Activated naive CD8-positive, alpha-beta T cell treated with anti-CD3 and anti-CD28 coated beads, Interleukin-2, amount 10 ng/mL, durations not matched to agents 7 days and 5 days (primary cell): ENCODE results near the gene RITA1. TPM values are rescaled to one million over a fixed set of nuclear protein-coding genes. Genes with fewer than 3 reads are reported as not detected.

ENCODE experiments used
- ATAC-seq: fragments of 150-1000 bp; cut with Tn5 transposase; one replicate; pipeline ENCODE4 v1.10.0; 2021; ENCODE audit warnings: low read depth, moderate library complexity
- POLR2A ChIA-PET: fragments of 350-600 bp; sonication (Branson Sonifier 250); formaldehyde crosslinking; loops from one replicate; lab custom pipeline; 2021; ENCODE audit warnings: antibody characterized with exemption; lab: Charles Lee
- DNase-seq: peaks from one replicate; pipeline ENCODE4 v3.0.0; 2021
- H3K27ac Mint-ChIP-seq: one replicate; pipeline ENCODE4 v1.8.0; 2022; ENCODE audit warnings: mild to moderate bottlenecking, mixed read lengths
- H3K27me3 Mint-ChIP-seq: one replicate; pipeline ENCODE4 v1.8.0; 2022; ENCODE audit warnings: mild to moderate bottlenecking, moderate library complexity, mixed read lengths
- H3K36me3 Mint-ChIP-seq: one replicate; pipeline ENCODE4 v1.8.0; 2021; ENCODE audit warnings: mild to moderate bottlenecking, mixed read lengths
- H3K4me1 Mint-ChIP-seq: one replicate; pipeline ENCODE4 v1.8.0; 2021; ENCODE audit warnings: mixed read lengths
- H3K4me3 Mint-ChIP-seq: one replicate; pipeline ENCODE4 v1.8.0; 2022; ENCODE audit warnings: mild to moderate bottlenecking, moderate library complexity, mixed read lengths
- H3K9me3 Mint-ChIP-seq: one replicate; pipeline ENCODE4 v1.8.0; 2021; ENCODE audit warnings: mixed read lengths
- total RNA-seq, 2 experiments: library from RNA; stranded (reverse); gene quantifications; one replicate each; pipeline ENCODE4 v1.2.3, GENCODE V29; 2021

Gene RITA1
- total RNA-seq, 2 experiments from 2014 or later, result 18.5 to 21.5 TPM

DNA sequence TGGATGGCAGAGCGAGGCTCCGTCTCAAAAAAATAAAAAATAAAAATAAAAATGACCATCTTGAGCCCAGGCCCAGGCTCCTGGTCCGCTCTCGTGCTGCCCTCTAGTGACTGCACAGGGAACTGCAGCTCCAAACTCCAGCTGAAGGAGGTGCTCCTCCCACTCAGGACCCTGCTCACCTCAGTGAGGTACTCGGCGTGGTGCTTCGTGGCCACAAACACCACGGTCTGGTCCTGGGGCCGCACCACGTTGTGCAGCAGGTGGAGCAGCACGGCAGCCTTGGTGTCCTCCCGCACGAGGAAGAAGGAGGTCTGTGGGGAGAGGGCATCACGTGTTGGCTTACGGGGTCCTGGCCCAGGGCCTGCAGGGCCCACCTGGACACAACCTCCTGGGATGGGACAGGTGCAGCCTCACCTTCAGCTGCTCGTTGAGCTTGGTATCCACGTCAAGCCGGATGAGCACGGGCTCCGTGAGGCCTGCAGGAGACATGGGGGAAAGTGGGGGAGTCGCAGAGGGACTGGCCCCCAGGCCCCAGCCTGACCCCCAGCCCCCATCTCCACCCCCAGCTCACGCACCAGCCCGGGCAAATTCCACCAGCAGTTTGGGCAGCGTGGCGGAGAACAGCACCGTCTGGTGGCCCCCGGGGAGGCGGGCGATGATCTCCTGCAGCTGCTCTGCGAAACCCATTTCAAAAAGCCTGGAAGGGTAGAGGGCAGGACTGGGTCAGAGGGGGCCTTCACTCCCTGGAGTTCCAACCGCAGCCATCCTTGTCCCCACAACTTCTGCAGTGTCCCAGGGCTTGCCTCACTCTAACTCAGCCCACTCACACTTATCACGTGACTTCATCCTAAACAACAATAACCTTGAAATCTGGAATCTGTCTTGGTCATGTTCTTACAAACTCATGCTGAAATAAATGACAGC, 10.8 kb upstream of the RITA1 start:
- Mint-ChIP-seq H3K9me3 (no peaks in the 10 kb centered on the region), H3K27ac (no peak overlapping the region), H3K36me3 (peaks cover 39% of the 10 kb centered on the region), H3K4me1 (no peaks in the 10 kb centered on the region), H3K27me3 (no peaks in the 10 kb centered on the region), H3K4me3 (no peak overlapping the region)
- POLR2A ChIA-PET, result interaction anchor here (0.6 kb wide), 1 partner anchor 146 kb away, joined by 3 read pairs; no protein-coding TSS in a partner anchor
- peak; percentile 82 for DNase-seq
- ATAC-seq, result peak; percentile 74

DNA sequence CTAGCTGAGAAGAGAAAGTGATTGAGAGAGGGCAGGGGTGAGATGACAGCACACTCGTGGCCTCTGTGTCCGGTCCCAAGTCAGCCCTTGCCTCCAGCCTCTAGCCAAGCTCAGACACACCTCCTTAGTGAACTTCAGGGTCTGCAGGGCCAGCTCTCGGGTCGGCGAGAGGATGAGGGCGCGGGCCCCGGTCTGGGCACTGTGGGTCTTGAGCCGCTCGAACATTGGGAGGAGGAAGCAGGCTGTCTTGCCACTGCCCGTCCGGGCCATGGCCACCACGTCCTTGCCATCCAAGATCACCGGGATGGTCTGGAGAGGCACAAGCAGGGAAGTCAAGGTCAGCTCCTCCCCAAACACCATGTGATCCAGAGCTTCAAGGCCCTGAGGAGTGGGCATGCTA, 6.5 kb upstream of the RITA1 start:
- Mint-ChIP-seq H3K36me3 (peaks cover 35% of the 10 kb centered on the region), H3K27me3 (no peaks in the 10 kb centered on the region), H3K9me3 (no peaks in the 10 kb centered on the region), H3K4me3 (no peak overlapping the region), H3K4me1 (peaks cover 4% of the 10 kb centered on the region), H3K27ac (no peak overlapping the region)
- DNase-seq (no peak), ATAC-seq (no peak)
- POLR2A ChIA-PET, result no interaction called here

DNA sequence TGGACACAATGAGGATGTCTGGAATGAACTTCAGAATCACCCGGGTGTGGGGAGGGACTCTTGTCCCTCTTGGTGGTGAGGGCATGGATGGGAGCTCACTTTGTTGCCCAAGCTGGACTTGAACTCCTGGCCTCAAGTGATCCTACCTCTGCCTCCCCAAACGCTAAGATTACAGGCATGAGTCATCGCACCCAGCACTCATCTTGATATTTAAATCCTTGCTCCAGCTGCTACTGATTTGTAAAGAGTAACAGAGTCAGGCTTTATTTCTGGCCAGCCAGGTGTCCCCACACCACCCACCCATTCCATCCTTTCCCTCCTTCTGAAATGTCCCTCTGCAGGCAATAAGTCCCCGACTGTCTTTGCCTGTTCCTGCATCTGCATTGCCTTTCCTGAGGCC, 5.2 kb upstream of the RITA1 start:
- Mint-ChIP-seq H3K36me3 (peaks cover 31% of the 10 kb centered on the region), H3K4me3 (no peak overlapping the region)

DNA sequence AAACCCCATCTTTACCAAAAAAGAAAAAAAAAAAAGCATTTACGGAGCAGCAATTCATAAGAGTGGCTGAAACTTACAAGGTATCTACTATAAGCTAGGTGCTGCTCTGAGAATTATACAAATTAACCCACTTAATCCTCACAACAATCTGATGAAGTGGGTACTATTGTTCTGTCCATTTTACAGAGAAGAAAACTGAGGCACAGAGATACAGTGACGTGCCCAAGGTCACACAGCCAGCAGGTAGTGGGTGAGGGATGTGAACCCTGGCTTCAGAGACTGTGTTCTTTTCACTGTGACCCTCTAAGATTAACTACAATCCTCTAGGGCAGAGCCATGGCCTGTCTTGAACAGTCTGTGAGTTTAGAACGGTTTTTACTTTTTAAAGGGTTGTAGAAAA, 3.5 kb upstream of the RITA1 start:
- Mint-ChIP-seq H3K27ac (no peak overlapping the region), H3K36me3 (peaks cover 29% of the 10 kb centered on the region), H3K27me3 (no peaks in the 10 kb centered on the region), H3K4me1 (peaks cover 14% of the 10 kb centered on the region), H3K9me3 (no peaks in the 10 kb centered on the region), H3K4me3 (no peak overlapping the region)
- ATAC-seq, result no peak
- DNase-seq, result no peak
- POLR2A ChIA-PET, result interaction anchor here (1.0 kb wide), 1 partner anchor 222 kb away, joined by 3 read pairs; no protein-coding TSS in a partner anchor

More for the DNA sequence above, 5.2 kb upstream of the RITA1 start:
- H3K27me3 Mint-ChIP-seq, result no peaks in the 10 kb centered on the region
- no peak for DNase-seq
- peaks cover 4% of the 10 kb centered on the region for H3K4me1 Mint-ChIP-seq
- H3K27ac Mint-ChIP-seq, result no peak overlapping the region
- no peaks in the 10 kb centered on the region for H3K9me3 Mint-ChIP-seq
- POLR2A ChIA-PET, result no interaction called here
- ATAC-seq, result no peak

DNA sequence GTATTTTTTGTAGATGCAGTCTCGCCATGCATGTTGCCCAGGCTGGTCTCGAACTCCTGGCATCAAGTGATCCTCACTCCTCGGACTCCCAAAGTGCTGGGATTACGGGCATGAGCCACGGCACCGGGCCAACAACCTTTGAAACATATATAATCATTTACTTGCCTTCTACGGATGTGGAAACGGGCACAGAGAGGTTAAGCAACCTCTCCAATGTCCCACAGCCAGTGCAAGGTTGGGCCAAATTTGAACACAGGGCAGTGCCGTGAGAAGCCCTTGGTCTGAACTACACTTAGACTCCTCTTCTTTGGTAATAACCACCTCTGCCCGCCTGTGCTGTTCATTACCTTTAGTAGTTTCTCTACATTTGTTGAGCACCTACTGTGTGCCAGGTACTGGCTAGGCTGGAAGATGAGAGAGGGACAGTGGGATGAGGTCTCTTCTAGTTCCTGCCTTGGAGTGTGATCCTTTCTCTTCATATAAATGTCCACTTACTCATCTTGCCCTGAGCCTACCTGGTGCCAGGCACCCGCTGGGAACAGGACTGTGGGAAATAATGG, 2.4 kb upstream of the RITA1 start:
- DNase-seq, result no peak
- Mint-ChIP-seq H3K4me3 (no peak overlapping the region), H3K27me3 (no peaks in the 10 kb centered on the region), H3K27ac (peak overlapping the region; percentile 58), H3K9me3 (no peaks in the 10 kb centered on the region), H3K36me3 (peaks cover 21% of the 10 kb centered on the region), H3K4me1 (peaks cover 19% of the 10 kb centered on the region)
- POLR2A ChIA-PET, result interaction anchor here (1.0 kb wide), 1 partner anchor 223 kb away, joined by 3 read pairs; no protein-coding TSS in a partner anchor
- ATAC-seq, result no peak

DNA sequence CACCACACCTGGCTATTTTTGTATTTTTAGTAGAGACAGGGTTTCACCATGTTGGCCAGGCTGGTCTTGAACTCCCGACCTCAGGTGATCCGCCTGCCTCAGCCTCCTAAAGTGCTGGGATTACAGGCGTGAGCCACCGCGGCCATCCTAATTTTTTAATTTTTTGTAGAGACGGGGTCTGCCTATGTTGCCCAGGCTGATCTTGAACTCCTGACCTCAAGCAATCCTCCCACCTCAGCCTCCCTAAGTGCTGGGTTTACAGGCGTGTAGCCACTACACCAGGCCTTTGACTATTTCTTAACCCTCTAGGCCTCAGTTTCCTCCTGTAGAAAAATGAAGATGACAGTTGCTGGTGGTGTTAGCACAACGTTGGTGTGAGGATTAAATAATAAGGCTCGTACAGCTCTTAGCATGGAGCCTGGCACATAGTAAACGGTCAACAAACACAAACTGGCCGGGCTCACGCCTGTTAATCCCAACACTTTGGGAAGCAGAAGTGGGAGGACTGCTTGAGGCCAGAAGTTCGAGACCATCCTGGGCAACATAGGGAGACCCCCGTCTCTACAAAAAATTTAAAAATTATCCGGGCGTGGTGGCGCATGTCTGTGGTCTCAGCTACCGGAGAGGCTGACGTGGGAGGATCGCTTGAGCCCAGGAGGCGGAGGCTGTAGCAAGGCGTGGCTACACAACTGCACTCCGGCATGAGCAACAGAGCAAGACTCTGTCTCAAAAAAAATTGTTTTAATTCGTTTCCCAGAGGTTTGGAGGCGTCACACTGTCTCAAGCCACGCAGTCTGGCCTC, 1.2 kb upstream of the RITA1 start:
- peaks cover 18% of the 10 kb centered on the region for H3K36me3 Mint-ChIP-seq
- peak overlapping the region; percentile 89 for H3K4me3 Mint-ChIP-seq
- POLR2A ChIA-PET, result interaction anchor here (0.7 to 2.5 kb wide), 3 partner anchors 38 to 151 kb away, joined by 3 to 16 read pairs (median 5); partner anchors contain the start of genes SLC8B1 and TPCN1
- peaks cover 22% of the 10 kb centered on the region for H3K4me1 Mint-ChIP-seq
- H3K27ac Mint-ChIP-seq, result peak overlapping the region; percentile 92
- H3K9me3 Mint-ChIP-seq, result no peaks in the 10 kb centered on the region
- H3K27me3 Mint-ChIP-seq, result no peaks in the 10 kb centered on the region
- no peak for DNase-seq
- ATAC-seq, result peak; percentile 70

DNA sequence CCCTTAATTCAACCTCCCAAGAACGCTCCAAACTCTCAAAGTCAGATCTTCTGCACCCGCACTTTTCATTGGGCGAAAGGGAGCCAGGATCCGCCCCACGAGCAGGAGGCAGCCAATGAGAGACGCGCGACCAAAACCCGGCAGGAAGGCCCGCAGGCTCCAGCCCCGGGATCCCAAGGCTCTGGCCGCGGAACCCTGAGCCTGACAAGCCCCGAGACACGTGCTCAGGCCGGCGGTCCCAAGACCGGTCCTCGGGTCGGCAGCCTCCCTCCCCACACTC, 681 bp upstream of the RITA1 start:
- ATAC-seq (peak; percentile 87), DNase-seq (no peak)
- peaks cover 22% of the 10 kb centered on the region for H3K4me1 Mint-ChIP-seq
- H3K36me3 Mint-ChIP-seq, result peaks cover 19% of the 10 kb centered on the region
- H3K27me3 Mint-ChIP-seq, result no peaks in the 10 kb centered on the region
- H3K27ac Mint-ChIP-seq, result peak overlapping the region; percentile 92
- POLR2A ChIA-PET, result interaction anchor here (0.6 to 2.5 kb wide), 6 partner anchors 11 to 123 kb away, joined by 3 to 16 read pairs (median 4); partner anchors contain the start of gene TPCN1
- H3K9me3 Mint-ChIP-seq, result no peaks in the 10 kb centered on the region
- H3K4me3 Mint-ChIP-seq, result peak overlapping the region; percentile 89

DNA sequence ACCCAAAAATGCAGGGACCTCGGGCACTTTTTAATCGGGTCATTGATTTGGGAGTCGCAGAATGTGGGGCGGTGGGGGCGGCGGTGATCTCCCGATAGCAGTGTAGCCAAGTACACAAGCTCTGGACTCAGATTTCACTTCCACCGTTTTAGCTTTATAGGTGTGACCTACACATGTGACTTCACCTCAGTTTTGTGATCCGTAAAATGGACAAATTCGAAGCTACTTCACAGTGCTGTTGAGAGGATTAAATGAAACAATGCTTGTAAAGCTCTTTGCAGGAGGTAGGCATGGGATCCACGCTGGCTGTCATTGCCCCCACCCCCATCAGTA, 478 bp downstream of the RITA1 start:
- DNase-seq, result no peak
- H3K4me1 Mint-ChIP-seq, result peaks cover 24% of the 10 kb centered on the region
- POLR2A ChIA-PET, result interaction anchor here (0.6 to 2.5 kb wide), 8 partner anchors 9 to 236 kb away, joined by 3 to 16 read pairs (median 4); partner anchors contain the start of genes SDSL and TPCN1

DNA sequence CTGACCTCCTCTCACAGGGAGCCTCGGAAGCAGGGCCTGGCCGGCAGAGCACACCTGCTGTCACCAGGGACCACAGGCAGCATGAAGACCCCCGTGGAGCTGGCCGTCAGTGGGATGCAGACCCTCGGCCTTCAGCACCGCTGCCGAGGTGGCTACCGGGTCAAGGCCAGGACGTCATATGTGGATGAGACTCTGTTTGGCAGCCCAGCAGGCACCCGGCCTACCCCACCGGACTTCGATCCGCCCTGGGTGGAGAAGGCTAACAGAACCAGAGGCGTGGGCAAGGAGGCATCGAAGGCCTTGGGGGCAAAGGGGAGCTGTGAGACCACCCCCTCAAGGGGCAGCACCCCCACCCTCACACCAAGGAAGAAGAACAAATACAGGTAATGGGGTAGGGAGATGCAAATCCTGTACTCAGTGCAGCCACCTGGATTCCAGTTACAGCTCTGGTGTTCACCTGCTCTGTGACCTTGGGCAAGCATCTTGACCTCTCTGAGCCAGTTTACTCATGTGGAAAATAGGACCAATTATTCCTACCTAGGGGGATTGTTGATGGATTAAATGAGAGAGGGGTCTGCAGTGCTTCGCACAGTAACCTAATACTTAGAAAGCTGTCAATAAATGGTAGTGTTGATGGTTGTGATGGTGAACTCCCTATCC, 1.3 kb downstream of the RITA1 start:
- DNase-seq, result no peak
- Mint-ChIP-seq H3K27ac (peak overlapping the region; percentile 92), H3K9me3 (no peaks in the 10 kb centered on the region), H3K4me1 (peaks cover 24% of the 10 kb centered on the region), H3K27me3 (no peaks in the 10 kb centered on the region), H3K36me3 (peaks cover 14% of the 10 kb centered on the region), H3K4me3 (peak overlapping the region; percentile 89)
- POLR2A ChIA-PET, result interaction anchor here (0.7 to 2.5 kb wide), 6 partner anchors 8 to 200 kb away, joined by 3 to 16 read pairs (median 4); partner anchors contain the start of gene TPCN1
- ATAC-seq, result no peak

More for the DNA sequence above, 478 bp downstream of the RITA1 start:
- H3K27ac Mint-ChIP-seq, result peak overlapping the region; percentile 92
- H3K4me3 Mint-ChIP-seq, result peak overlapping the region; percentile 89
- no peaks in the 10 kb centered on the region for H3K27me3 Mint-ChIP-seq
- no peak for ATAC-seq
- peaks cover 14% of the 10 kb centered on the region for H3K36me3 Mint-ChIP-seq
- H3K9me3 Mint-ChIP-seq, result no peaks in the 10 kb centered on the region

DNA sequence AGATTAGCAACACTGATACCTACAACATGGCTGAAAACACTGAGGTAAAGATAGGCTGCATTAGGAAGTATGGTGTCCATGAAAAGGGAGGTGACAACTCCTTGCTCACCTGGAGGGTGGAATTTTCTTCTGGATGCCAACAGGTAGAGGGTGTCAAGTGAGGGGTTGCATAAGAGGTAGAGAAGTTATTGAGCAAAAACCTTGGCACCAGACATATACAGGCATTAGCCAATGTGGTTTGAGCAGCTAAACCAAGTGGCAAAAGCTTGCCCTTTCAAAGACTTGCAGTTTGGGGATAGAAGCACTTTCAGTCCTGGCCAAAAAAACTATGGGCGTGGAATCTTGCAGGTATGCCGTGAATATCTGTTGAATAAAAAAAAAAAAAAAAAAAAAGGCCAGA, 3.8 kb downstream of the RITA1 start:
- no peak overlapping the region for H3K4me3 Mint-ChIP-seq
- no peaks in the 10 kb centered on the region for H3K9me3 Mint-ChIP-seq
- no peak for DNase-seq
- H3K36me3 Mint-ChIP-seq, result peaks cover 17% of the 10 kb centered on the region
- no peaks in the 10 kb centered on the region for H3K27me3 Mint-ChIP-seq
- no peak overlapping the region for H3K27ac Mint-ChIP-seq
- peaks cover 24% of the 10 kb centered on the region for H3K4me1 Mint-ChIP-seq
- POLR2A ChIA-PET, result interaction anchor here (0.7 kb wide), 1 partner anchor 11 kb away, joined by 4 read pairs; no protein-coding TSS in a partner anchor
- no peak for ATAC-seq

DNA sequence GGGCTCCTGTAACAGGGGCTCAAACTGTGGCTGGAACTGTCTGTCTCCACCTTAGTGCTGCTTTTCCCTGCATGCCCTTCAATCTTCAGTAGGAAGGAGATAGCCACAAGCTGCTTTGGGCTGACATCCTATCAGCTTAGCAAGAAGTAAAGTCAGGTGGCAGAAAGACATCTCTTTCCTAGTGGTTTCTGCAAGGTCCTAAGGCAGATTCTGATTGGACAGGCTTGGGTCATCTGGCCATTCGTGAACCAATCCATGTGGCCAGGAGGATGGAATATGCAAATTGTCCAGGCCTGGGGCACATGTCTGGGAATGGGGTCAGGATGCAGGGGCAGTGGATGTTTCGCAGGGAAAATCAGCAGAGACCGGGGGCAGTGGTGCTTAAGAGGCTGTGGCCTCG, 5.2 kb downstream of the RITA1 start:
- ATAC-seq, result no peak
- POLR2A ChIA-PET, result interaction anchor here (0.6 to 0.8 kb wide), 2 partner anchors 15 to 166 kb away, joined by 3 to 4 read pairs; no protein-coding TSS in a partner anchor
- H3K4me3 Mint-ChIP-seq, result no peak overlapping the region
- DNase-seq, result no peak
- H3K27ac Mint-ChIP-seq, result peak overlapping the region; percentile 21
- no peaks in the 10 kb centered on the region for H3K27me3 Mint-ChIP-seq
- H3K4me1 Mint-ChIP-seq, result peaks cover 24% of the 10 kb centered on the region
- H3K9me3 Mint-ChIP-seq, result no peaks in the 10 kb centered on the region
- H3K36me3 Mint-ChIP-seq, result peaks cover 17% of the 10 kb centered on the region

DNA sequence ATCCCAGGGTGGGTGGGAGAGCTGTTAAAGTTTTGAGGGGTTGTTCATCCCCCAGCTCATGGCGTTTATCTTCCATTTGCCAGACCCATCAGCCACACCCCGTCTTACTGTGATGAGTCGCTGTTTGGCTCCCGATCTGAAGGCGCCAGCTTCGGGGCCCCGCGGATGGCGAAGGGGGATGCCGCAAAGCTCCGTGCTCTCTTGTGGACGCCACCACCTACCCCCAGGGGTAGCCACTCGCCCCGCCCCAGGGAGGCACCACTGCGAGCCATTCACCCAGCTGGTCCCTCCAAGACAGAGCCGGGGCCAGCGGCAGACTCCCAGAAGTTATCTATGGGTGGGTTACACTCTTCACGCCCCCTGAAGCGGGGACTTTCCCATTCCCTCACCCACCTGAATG, 5.7 kb downstream of the RITA1 start:
- no peaks in the 10 kb centered on the region for H3K9me3 Mint-ChIP-seq
- no peaks in the 10 kb centered on the region for H3K27me3 Mint-ChIP-seq
- DNase-seq, result no peak
- no peak for ATAC-seq
- POLR2A ChIA-PET, result interaction anchor here (0.6 kb wide), 1 partner anchor 15 kb away, joined by 3 read pairs; no protein-coding TSS in a partner anchor
- H3K4me1 Mint-ChIP-seq, result peaks cover 22% of the 10 kb centered on the region
- H3K36me3 Mint-ChIP-seq, result peaks cover 17% of the 10 kb centered on the region
- H3K27ac Mint-ChIP-seq, result no peak overlapping the region
- H3K4me3 Mint-ChIP-seq, result no peak overlapping the region
